H1 (cell line): Measurements from ENCODE around the gene ZBTB46. TPM values are rescaled to one million over a fixed set of nuclear protein-coding genes. Genes with fewer than 3 reads are reported as not detected.

Source experiments
- polyA plus RNA-seq, 7 experiments: library from polyadenylated mRNA; depleted of rRNA in 3 of 7; stranded (reverse) in 5 of 7; unstranded in 2 of 7; fragments of >200 nt in 5 of 7; fragments of 200-250 nt in 2 of 7; gene quantifications; 1 replicate in 5 of 7; 2 replicates in 1 of 7; 4 replicates in 1 of 7; pipeline versions ENCODE4 v1.2.1 to v1.2.3, GENCODE V29; 2011 to 2013; ENCODE audit warnings: missing spikeins in 2 of 7, mixed read lengths in 2 of 7
- total RNA-seq: library from RNA; stranded (reverse); fragmentation: NEBNext Ultra II Directional; extraction: Animal tissue kit (Norgen Biotek cat#: 25700); gene quantifications from 2 replicates; pipeline ENCODE4 v1.2.1, GENCODE V29; 2021
- TF ChIP-seq, protein P1 (sequence below): fragments of 300-600 bp; sonication (generic); IDR thresholded peaks from 2 replicates; pipeline ENCODE4 v1.7.1; 2012; ENCODE audit warnings: low read length, moderate library complexity, mild to moderate bottlenecking, inconsistent platforms; ENCODE audit not compliant: insufficient replicate concordance

Gene ZBTB46
- total and polyA plus RNA-seq, 2 of the 8 experiments (the other 6 are each of a cell fraction or from before 2014, with no cell fraction given): 6.4 to 22.4 TPM

DNA sequence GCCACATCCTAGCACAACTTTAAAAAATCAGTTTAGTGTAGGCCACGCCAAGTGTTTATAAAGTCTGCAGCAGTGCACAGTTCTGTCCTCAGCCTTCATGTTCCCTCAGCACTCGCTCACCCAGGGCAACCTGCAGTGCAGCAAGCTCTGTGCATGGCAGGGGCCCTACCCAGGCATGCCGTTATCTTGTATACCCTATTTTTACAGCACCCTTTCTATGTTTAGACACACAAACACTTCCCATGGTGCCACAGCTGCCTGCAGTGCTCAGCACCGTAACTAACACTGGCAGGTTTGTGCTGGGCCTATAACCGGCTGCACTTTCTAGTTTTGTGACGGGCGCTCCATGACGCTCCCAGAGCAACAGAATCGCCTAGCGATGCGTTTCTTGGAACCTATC is 43.8 kb downstream of the ZBTB46 start (continued):
- TF ChIP-seq, protein P1, sequence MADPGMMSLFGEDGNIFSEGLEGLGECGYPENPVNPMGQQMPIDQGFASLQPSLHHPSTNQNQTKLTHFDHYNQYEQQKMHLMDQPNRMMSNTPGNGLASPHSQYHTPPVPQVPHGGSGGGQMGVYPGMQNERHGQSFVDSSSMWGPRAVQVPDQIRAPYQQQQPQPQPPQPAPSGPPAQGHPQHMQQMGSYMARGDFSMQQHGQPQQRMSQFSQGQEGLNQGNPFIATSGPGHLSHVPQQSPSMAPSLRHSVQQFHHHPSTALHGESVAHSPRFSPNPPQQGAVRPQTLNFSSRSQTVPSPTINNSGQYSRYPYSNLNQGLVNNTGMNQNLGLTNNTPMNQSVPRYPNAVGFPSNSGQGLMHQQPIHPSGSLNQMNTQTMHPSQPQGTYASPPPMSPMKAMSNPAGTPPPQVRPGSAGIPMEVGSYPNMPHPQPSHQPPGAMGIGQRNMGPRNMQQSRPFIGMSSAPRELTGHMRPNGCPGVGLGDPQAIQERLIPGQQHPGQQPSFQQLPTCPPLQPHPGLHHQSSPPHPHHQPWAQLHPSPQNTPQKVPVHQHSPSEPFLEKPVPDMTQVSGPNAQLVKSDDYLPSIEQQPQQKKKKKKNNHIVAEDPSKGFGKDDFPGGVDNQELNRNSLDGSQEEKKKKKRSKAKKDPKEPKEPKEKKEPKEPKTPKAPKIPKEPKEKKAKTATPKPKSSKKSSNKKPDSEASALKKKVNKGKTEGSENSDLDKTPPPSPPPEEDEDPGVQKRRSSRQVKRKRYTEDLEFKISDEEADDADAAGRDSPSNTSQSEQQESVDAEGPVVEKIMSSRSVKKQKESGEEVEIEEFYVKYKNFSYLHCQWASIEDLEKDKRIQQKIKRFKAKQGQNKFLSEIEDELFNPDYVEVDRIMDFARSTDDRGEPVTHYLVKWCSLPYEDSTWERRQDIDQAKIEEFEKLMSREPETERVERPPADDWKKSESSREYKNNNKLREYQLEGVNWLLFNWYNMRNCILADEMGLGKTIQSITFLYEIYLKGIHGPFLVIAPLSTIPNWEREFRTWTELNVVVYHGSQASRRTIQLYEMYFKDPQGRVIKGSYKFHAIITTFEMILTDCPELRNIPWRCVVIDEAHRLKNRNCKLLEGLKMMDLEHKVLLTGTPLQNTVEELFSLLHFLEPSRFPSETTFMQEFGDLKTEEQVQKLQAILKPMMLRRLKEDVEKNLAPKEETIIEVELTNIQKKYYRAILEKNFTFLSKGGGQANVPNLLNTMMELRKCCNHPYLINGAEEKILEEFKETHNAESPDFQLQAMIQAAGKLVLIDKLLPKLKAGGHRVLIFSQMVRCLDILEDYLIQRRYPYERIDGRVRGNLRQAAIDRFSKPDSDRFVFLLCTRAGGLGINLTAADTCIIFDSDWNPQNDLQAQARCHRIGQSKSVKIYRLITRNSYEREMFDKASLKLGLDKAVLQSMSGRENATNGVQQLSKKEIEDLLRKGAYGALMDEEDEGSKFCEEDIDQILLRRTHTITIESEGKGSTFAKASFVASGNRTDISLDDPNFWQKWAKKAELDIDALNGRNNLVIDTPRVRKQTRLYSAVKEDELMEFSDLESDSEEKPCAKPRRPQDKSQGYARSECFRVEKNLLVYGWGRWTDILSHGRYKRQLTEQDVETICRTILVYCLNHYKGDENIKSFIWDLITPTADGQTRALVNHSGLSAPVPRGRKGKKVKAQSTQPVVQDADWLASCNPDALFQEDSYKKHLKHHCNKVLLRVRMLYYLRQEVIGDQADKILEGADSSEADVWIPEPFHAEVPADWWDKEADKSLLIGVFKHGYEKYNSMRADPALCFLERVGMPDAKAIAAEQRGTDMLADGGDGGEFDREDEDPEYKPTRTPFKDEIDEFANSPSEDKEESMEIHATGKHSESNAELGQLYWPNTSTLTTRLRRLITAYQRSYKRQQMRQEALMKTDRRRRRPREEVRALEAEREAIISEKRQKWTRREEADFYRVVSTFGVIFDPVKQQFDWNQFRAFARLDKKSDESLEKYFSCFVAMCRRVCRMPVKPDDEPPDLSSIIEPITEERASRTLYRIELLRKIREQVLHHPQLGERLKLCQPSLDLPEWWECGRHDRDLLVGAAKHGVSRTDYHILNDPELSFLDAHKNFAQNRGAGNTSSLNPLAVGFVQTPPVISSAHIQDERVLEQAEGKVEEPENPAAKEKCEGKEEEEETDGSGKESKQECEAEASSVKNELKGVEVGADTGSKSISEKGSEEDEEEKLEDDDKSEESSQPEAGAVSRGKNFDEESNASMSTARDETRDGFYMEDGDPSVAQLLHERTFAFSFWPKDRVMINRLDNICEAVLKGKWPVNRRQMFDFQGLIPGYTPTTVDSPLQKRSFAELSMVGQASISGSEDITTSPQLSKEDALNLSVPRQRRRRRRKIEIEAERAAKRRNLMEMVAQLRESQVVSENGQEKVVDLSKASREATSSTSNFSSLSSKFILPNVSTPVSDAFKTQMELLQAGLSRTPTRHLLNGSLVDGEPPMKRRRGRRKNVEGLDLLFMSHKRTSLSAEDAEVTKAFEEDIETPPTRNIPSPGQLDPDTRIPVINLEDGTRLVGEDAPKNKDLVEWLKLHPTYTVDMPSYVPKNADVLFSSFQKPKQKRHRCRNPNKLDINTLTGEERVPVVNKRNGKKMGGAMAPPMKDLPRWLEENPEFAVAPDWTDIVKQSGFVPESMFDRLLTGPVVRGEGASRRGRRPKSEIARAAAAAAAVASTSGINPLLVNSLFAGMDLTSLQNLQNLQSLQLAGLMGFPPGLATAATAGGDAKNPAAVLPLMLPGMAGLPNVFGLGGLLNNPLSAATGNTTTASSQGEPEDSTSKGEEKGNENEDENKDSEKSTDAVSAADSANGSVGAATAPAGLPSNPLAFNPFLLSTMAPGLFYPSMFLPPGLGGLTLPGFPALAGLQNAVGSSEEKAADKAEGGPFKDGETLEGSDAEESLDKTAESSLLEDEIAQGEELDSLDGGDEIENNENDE: no peak
